GM18526 (cell line): ENCODE measurements around the gene GLRX.

ENCODE experiments used
- POLR2A ChIP-seq: IDR thresholded peaks from 3 replicates; pipeline ENCODE4 v1.6.1; 2011; ENCODE audit not compliant: insufficient read length; ENCODE audit errors: extremely low read depth

GLRX gene

GRCh38 chr5:95839658-95840057, 17.1 kb upstream of the GLRX start:
- TF ChIP-seq POLR2A = no peak

DNA sequence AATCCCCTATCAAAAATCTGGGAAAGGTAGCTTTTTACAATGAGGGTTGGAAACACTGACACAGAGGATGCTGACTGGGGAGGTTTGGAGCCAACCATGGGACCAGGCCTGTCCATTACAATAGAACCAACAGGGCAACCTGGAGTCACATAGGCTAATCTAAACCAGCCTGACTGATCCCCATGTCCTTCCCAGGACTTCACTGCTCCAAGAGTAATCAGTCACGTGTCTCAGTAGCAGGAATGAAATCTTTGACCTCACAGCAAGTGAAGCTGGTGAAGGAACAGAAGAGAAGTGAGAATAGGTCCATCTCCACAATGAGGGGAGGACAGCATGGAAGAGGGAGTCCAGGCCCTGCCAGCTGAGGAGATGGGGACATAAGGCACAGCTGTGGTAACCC, 16.0 kb upstream of the GLRX start:
- TF ChIP-seq POLR2A = no peak

- no peak for TF ChIP-seq POLR2A
Observed at GRCh38 chr5:95838001-95838520, 15.5 kb upstream of the GLRX start.

DNA sequence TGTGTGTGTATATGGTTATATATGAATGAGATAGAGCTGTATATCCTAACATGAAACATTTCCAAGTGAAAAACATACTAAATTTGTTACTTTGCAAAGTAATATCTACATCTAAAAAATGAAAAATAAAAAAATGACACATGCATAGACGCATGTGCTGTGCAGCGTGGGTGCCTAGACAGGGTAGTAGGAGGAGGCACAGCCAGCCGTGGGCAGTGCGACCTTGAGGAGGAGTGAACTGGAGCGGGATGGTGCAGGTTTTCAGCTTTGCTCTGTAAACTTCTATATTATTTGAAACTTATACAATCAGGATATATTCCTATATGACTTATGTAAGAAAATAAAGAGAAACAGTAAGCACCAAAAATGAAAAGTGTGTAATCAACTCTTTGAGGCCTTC, 15.0 kb upstream of the GLRX start:
- TF ChIP-seq POLR2A = no peak

DNA sequence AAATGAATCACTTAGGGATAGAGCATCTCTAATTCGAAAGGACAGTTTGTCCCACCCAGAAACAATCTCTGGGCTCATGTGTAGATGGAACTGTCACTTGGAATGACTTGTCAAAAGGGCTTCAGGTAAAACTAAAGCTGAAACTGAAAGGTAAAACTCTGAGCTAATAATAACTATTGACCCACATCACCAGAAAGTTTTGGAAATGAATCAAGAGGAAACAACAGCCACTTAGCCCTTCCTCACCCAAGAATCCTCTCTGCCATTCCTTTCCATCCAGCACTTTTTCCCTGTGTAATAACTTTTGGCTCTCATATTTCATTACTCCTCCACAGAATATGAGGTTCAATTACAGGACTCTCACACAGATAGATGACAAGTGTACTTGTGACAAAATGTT, 14.0 kb upstream of the GLRX start:
- TF ChIP-seq POLR2A = no peak

- TF ChIP-seq POLR2A = no peak
Observed at GRCh38 chr5:95835682-95836385, 13.3 kb upstream of the GLRX start.

GRCh38 chr5:95832664-95833063, 10.1 kb upstream of the GLRX start:
- no peak for TF ChIP-seq POLR2A

DNA sequence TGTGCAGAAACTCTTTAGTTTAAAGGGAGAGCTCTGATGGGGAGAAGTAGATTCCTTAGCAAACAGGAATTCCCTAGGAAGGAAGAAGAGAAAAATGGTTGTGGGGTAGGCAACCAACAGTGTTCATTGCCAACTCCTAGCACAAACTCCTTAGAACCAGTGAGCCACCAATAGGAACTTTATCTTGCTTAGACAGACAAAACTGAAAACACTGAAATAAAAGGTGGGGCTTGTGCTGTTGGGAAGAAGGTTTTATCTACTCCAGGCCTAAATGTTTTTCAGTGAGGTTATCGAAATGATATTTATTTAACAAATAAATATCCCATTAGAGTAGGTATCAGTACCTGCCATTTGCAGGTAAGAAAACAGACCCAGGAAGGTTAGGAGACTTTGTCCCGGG, 7.7 kb upstream of the GLRX start:
- TF ChIP-seq POLR2A = no peak

DNA sequence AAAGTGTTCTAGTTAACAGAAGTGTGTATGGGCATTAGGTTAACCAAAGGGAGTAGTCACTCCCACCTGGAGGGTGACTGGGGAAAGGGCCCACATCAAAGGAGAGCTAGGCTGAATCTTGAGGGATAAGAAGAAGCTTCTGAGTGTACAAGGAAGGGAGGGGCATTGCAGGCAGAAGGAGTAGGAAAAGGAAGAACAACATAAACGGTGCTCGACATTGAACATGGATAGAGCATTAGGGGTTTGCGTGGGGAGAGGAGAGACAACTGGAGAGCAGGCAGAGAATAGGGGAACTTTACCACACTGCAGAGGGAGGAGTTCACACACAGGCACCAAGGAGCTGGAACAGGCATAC, 5.3 kb upstream of the GLRX start:
- TF ChIP-seq POLR2A = no peak

DNA sequence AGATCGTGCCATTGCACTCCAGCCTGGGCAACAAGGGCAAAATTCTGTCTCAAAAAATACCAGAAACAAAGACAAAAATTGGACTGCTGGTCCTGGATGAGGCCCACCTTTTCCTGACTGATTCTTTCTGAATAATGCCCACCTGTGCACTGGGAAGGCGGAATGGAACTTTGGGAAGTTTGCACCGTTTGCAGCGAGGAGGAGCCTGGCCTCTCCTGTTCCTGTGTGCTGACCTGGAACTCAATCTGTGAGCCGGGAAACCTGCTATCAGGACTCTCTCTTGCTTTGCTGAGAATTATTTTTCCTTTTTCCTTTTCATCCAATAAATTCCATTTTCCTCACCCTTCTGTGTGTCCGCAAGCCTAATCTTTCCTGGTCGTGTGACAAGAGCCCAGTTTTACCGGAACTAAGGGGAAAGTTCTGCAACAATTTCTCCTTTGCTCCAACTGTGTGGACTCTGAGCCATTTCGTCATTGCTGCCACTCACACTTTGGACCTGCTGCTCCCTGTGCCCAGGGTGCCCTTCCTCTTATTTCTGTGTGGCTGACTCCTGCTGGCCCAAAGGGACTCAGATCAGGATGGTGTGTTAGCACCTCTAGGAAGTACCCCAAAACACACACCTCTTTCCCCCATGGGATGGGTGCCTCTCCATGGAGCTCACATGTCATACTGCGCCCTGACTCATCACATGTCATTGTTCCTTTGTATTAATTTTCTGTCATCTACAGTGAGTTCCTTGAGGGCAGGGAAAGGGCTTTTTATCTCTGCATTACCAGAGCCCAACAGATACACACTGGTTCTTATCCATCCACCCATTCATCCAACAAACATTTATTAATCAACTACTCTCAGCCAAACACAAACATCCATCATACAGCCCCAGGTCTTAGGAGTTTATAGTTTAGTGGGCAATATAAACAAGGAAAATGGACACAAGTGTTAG, 4.7 kb upstream of the GLRX start:
- TF ChIP-seq POLR2A = no peak

DNA sequence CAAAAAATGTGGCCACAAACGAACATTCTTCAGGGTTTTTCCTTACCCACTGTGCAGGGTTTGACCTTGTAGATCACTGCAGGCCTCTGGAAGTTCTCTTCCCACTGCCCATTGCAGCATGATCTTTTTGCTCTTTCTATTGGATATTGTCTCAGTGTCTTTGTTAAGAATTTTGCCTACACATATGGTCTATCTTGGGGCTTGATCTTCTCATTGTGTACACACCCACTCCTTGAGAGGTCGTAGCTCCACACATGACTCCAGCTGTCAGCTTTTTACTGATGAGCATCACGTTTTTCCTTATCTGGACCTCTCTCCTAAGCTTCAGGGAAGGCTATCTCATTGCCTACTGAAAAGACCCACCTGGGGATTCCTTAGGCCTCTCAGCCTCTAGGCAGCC, 3.0 kb upstream of the GLRX start:
- TF ChIP-seq POLR2A = no peak

GRCh38 chr5:95824747-95825146, 2.2 kb upstream of the GLRX start:
- no peak for TF ChIP-seq POLR2A

- peak; percentile 54 for TF ChIP-seq POLR2A
Observed at GRCh38 chr5:95823738-95824609, 1.4 kb upstream of the GLRX start.

DNA sequence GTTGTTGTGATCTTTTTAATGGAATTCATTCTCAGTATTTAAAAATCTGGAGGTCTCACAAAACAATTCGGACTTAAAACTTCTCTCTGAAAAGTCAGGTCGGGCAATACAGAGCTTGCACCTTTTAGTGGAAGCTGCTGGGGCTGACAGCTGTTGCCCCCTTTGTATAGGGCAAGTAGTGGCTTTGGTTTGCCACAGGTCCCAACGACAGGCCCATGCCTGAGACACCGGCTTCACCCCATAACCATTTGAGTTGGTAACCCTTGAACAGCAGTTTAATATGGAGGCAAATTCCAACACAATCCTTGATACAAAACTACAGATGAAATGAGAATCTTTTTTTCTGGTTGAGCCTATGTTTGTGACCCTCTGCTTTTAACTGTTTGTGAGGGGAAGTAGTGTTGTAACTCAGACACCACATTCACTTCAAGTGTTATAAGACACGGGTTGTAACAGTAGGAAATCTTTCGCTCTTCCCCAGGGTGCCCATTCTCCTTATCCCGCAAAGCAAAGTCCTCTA, 752 bp upstream of the GLRX start:
- no peak for TF ChIP-seq POLR2A

DNA sequence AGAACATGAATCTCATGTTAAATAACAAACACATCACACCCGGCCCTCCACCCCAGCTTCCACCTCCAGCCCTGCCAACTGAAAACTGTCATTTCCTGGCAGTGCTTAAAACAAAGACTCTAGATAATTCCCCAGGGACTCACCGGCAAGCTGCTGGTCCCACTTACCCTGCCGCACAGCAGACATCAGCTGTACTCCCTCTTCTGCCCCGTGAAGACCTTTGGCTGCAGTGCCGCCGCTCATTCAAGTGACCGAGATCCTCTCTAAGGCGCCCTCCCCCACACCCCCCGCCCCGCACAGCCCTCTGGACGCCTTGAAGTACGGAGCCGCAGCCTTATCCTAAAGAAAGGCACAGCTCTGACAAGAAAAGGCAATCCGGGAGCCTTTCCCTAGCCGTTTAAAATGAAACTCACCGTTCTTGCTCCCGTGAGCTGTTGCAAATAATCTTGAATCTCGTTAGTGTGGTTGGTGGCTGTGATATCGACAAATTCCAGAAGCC, 434 bp downstream of the GLRX start:
- TF ChIP-seq POLR2A = no peak
